ENCODE measurements around the gene CDYL.

- TF ChIP-seq CTCF (IDR thresholded peaks at IDR 0.05; ENCODE audit: low read depth, low read length, poor library complexity, severe bottlenecking) (no peak), EZH2phosphoT487 (IDR thresholded peaks at IDR 0.05; ENCODE audit: borderline replicate concordance, low read length) (no peak)
These were observed 49.6 kb upstream of the CDYL start for GRCh38 chr6:4726645-4727044.

Data from DOHH2 (cell line).